Panc1 (cell line): ENCODE results near the gene DYDC1. TPM values are rescaled to one million over a fixed set of nuclear protein-coding genes. Genes with fewer than 3 reads are reported as not detected.
"Not testable (repeated sequence)": the region's sequence is repeated elsewhere in the genome, so short reads cannot be mapped to it uniquely, and the experiment has no call there.

Source experiments
- ATAC-seq: fragments of 200-7000 bp; cut with Tn5 transposase; 2 replicates; pipeline ENCODE4 v1.9.1; 2020; ENCODE audit warnings: mild to moderate bottlenecking, moderate library complexity
- BruUV-seq: library from RNA; stranded (reverse); fragments of 400-500 nt; replicated peaks from 2 replicates; lab custom pipeline; 2021; lab: Mats Ljungman, UMichigan
- CTCF ChIA-PET: fragments of 300-600 bp; sonication (Branson Sonifier 250); formaldehyde crosslinking; loops from one replicate; lab custom pipeline; 2022; ENCODE audit warnings: antibody characterized with exemption; lab: Charles Lee
- POLR2A ChIA-PET: fragments of 300-600 bp; sonication (Branson Sonifier 250); formaldehyde crosslinking; loops from one replicate; lab custom pipeline; 2022; ENCODE audit warnings: antibody characterized with exemption; lab: Charles Lee
- DNase-seq: peaks from one replicate; pipeline ENCODE4 v3.0.0-alpha.2; 2010; ENCODE audit warnings: low read depth, low spot score
- H3K27ac ChIP-seq: 2 replicates; pipeline ENCODE4 v1.5.1; 2011; ENCODE audit warnings: mild to moderate bottlenecking, low read length, inconsistent platforms
- H3K27me3 ChIP-seq: fragments of 200-500 bp; sonication (Bioruptor generic); 2 replicates; pipeline ENCODE4 v1.6.0; 2014; ENCODE audit warnings: low read length, inconsistent platforms; ENCODE audit not compliant: control insufficient read depth, insufficient read depth
- H3K36me3 ChIP-seq: fragments of 200-500 bp; sonication (Bioruptor generic); 2 replicates; pipeline ENCODE4 v1.5.1; 2014; ENCODE audit warnings: inconsistent platforms, mild to moderate bottlenecking, low read length, moderate library complexity; ENCODE audit not compliant: control insufficient read depth, insufficient read depth
- H3K4me1 ChIP-seq: 2 replicates; pipeline ENCODE4 v1.5.1; 2011; ENCODE audit warnings: inconsistent platforms, mild to moderate bottlenecking, low read length, moderate library complexity; ENCODE audit not compliant: control insufficient read depth, insufficient read depth
- H3K4me3 ChIP-seq, 2 experiments: 2 replicates each; pipeline ENCODE4 v1.5.1; 2011 to 2012; ENCODE audit warnings: low read depth in 2 of 2, low read length in 2 of 2, mild to moderate bottlenecking in 2 of 2, inconsistent platforms in 1 of 2, moderate library complexity in 1 of 2
- H3K9me3 ChIP-seq: fragments of 200-500 bp; sonication (Bioruptor generic); 2 replicates; pipeline ENCODE4 v1.5.1; 2014; ENCODE audit warnings: low read depth, mild to moderate bottlenecking, inconsistent platforms, low read length, moderate library complexity; ENCODE audit not compliant: control insufficient read depth, insufficient read depth
- CTCF ChIP-seq: fragments of 450-650 bp; IDR thresholded peaks from 2 replicates; pipeline ENCODE4 v1.5.1; 2017; ENCODE audit warnings: mild to moderate bottlenecking
- POLR2AphosphoS5 ChIP-seq: IDR thresholded peaks from 2 replicates; pipeline ENCODE4 v1.6.1; 2012; ENCODE audit warnings: mild to moderate bottlenecking, low read depth, low read length, moderate library complexity
- REST ChIP-seq, 2 experiments: IDR thresholded peaks; 2 replicates each; pipeline ENCODE4 v1.6.1; 2011 to 2012; ENCODE audit warnings: low read depth in 2 of 2, control low read depth in 1 of 2, low read length in 1 of 2, mild to moderate bottlenecking in 1 of 2, moderate library complexity in 1 of 2; ENCODE audit not compliant: insufficient read depth in 1 of 2
- SIN3A ChIP-seq: IDR thresholded peaks from 2 replicates; pipeline ENCODE4 v1.6.1; 2012; ENCODE audit warnings: low read depth, mild to moderate bottlenecking, low read length, moderate library complexity, borderline replicate concordance; ENCODE audit not compliant: insufficient read depth
- TCF7L2 ChIP-seq: IDR thresholded peaks from 2 replicates; pipeline ENCODE4 v1.6.1; 2011; ENCODE audit warnings: mild to moderate bottlenecking, low read depth, low read length, inconsistent platforms
- in situ Hi-C: cut with HindIII; loops from 2 replicates; pipeline ENCODE4 v1.10.0; 2016; ENCODE audit warnings: low sequenced_read_pairs, low pct_unique_long_range_greater_than_20kb
- intact Hi-C: fragments of 100-400 bp; cut with micrococcal nuclease; formaldehyde crosslinking; loops from one replicate; pipeline ENCODE4 v1.10.0; 2022; ENCODE audit not compliant: unreplicated experiment
- total RNA-seq: library from RNA; stranded (reverse); gene quantifications from one replicate; pipeline ENCODE4 v1.2.1, GENCODE V29; 2021; ENCODE audit not compliant: unreplicated experiment

The DYDC1 gene
- total RNA-seq, 1 experiment from 2014 or later: not detected

- H3K9me3 ChIP-seq: no peaks in the 10 kb centered on the region
- intact Hi-C loops (no loop called here), in situ Hi-C loops (no loop called here)
- no TSS peak for BruUV-seq
- H3K4me3 ChIP-seq: no peak overlapping the region
- no peaks in the 10 kb centered on the region; the same call in 1 of the 2 replicates for H3K4me1 ChIP-seq
- ChIA-PET CTCF (no interaction called here), POLR2A (no interaction called here)
- no peaks in the 10 kb centered on the region for H3K36me3 ChIP-seq
- peaks cover 20% of the 10 kb centered on the region for H3K27me3 ChIP-seq
- no peak overlapping the region for H3K27ac ChIP-seq
- ATAC-seq (no peak), DNase-seq (no peak)
- TF ChIP-seq POLR2AphosphoS5 (no peak), SIN3A (no peak), REST (IDR thresholded peaks at IDR 0.05; ENCODE audit: insufficient read depth in 1 of 2, low read depth in 2 of 2, low read length in 1 of 2) (no peak)
Observed at GRCh38 chr10:80359644-80360043, 3.1 kb upstream of the DYDC1 start.

GRCh38 chr10:80358925-80359324 is 2.4 kb upstream of the DYDC1 start:
- H3K4me3 ChIP-seq, ATAC-seq, DNase-seq, in situ Hi-C loops, H3K9me3 ChIP-seq, H3K27ac ChIP-seq, CTCF ChIA-PET, H3K4me1 ChIP-seq, H3K36me3 ChIP-seq, BruUV-seq, POLR2A ChIA-PET, intact Hi-C loops: not testable (repeated sequence)
- peaks cover 15% of the 10 kb centered on the region for H3K27me3 ChIP-seq

GRCh38 chr10:80357851-80358125 is 1.2 kb upstream of the DYDC1 start:
- TF ChIP-seq CTCF (no peak), TCF7L2 (no peak), POLR2AphosphoS5 (no peak), SIN3A (no peak), REST (IDR thresholded peaks at IDR 0.05; ENCODE audit: insufficient read depth in 1 of 2, low read depth in 2 of 2, low read length in 1 of 2) (no peak)
- Histone ChIP-seq H3K36me3 (no peaks in the 10 kb centered on the region), H3K9me3 (no peaks in the 10 kb centered on the region), H3K4me3 (no peak overlapping the region), H3K27ac (no peak overlapping the region), H3K4me1 (no peaks in the 10 kb centered on the region; the same call in 1 of the 2 replicates), H3K27me3 (peaks cover 13% of the 10 kb centered on the region)
- ChIA-PET CTCF (interaction anchor here (0.7 kb wide), 1 partner anchor 98 kb away, joined by 4 read pairs; no protein-coding TSS in a partner anchor), POLR2A (no interaction called here)
- peak; percentile 18; the same call in 1 of the 2 replicates for ATAC-seq
- no peak for DNase-seq
- BruUV-seq: no TSS peak
- intact Hi-C loops (no loop called here), in situ Hi-C loops (no loop called here)
